Measurements from ENCODE around the gene HSBP1.

Gene HSBP1

DNA sequence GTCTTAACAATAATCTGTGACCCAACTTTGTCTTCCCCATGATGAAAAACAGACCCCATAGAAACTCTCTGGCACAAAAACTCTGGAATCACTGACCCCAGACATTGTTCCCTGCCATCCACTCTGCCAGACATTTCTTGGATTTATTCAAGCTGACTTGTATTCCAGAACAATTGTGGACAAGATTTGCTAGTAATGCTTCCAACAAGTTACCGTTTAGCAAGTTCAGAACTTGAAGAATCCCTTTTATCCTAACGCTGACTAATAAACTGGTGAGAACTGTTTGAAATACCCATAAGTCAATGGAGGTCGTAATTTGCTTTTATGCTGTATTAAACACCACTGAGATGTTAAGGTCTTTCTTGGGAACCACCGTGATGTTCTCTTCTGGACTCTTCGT, 10.5 kb downstream of the HSBP1 start:
- Histone ChIP-seq H3K27ac (ENCODE audit: low read depth, low read length) (no peak overlapping the region), H2AFZ (ENCODE audit: low read length, unreplicated experiment) (no peak overlapping the region), H3K36me3 (ENCODE audit: insufficient read depth, low read length) (no peaks in the 10 kb centered on the region), H3K27me3 (ENCODE audit: insufficient read depth, low read length) (peaks cover 35% of the 10 kb centered on the region), H3K4me3 (ENCODE audit: low read depth, low read length) (no peak overlapping the region), H3K4me1 (ENCODE audit: control insufficient read depth, insufficient read depth, low read length, unreplicated experiment) (peaks cover 12% of the 10 kb centered on the region), H3K79me2 (ENCODE audit: control insufficient read depth, insufficient read depth, low read length, unreplicated experiment) (no peaks in the 10 kb centered on the region)

GRCh38 chr16:83819361-83819760, 11.6 kb downstream of the HSBP1 start:
- Histone ChIP-seq H3K4me3 (ENCODE audit: low read depth, low read length) (no peak overlapping the region), H3K27ac (ENCODE audit: low read depth, low read length) (no peak overlapping the region), H2AFZ (ENCODE audit: low read length, unreplicated experiment) (no peak overlapping the region), H3K36me3 (ENCODE audit: insufficient read depth, low read length) (no peaks in the 10 kb centered on the region), H3K79me2 (ENCODE audit: control insufficient read depth, insufficient read depth, low read length, unreplicated experiment) (no peaks in the 10 kb centered on the region), H3K4me1 (ENCODE audit: control insufficient read depth, insufficient read depth, low read length, unreplicated experiment) (peaks cover 2% of the 10 kb centered on the region), H3K27me3 (ENCODE audit: insufficient read depth, low read length) (peaks cover 35% of the 10 kb centered on the region)

GRCh38 chr16:83826146-83826913, 18.6 kb downstream of the HSBP1 start:
- Histone ChIP-seq H3K27me3 (ENCODE audit: insufficient read depth, low read length) (no peaks in the 10 kb centered on the region), H3K36me3 (ENCODE audit: insufficient read depth, low read length) (no peaks in the 10 kb centered on the region), H3K4me3 (ENCODE audit: low read depth, low read length) (no peak overlapping the region), H2AFZ (ENCODE audit: low read length, unreplicated experiment) (no peak overlapping the region), H3K4me1 (ENCODE audit: control insufficient read depth, insufficient read depth, low read length, unreplicated experiment) (no peaks in the 10 kb centered on the region), H3K79me2 (ENCODE audit: control insufficient read depth, insufficient read depth, low read length, unreplicated experiment) (no peaks in the 10 kb centered on the region), H3K27ac (ENCODE audit: low read depth, low read length) (no peak overlapping the region)

- Histone ChIP-seq H3K27ac (ENCODE audit: low read depth, low read length) (no peak overlapping the region), H3K27me3 (ENCODE audit: insufficient read depth, low read length) (no peaks in the 10 kb centered on the region), H3K4me3 (ENCODE audit: low read depth, low read length) (no peak overlapping the region), H3K36me3 (ENCODE audit: insufficient read depth, low read length) (no peaks in the 10 kb centered on the region), H2AFZ (ENCODE audit: low read length, unreplicated experiment) (no peak overlapping the region), H3K79me2 (ENCODE audit: control insufficient read depth, insufficient read depth, low read length, unreplicated experiment) (no peaks in the 10 kb centered on the region), H3K4me1 (ENCODE audit: control insufficient read depth, insufficient read depth, low read length, unreplicated experiment) (peaks cover under 1% of the 10 kb centered on the region)
These were observed 22.5 kb downstream of the HSBP1 start for GRCh38 chr16:83830091-83830768.

GRCh38 chr16:83830769-83831455, 23.1 kb downstream of the HSBP1 start:
- Histone ChIP-seq H3K27ac (ENCODE audit: low read depth, low read length) (no peak overlapping the region), H3K4me1 (ENCODE audit: control insufficient read depth, insufficient read depth, low read length, unreplicated experiment) (peaks cover 7% of the 10 kb centered on the region), H3K27me3 (ENCODE audit: insufficient read depth, low read length) (no peaks in the 10 kb centered on the region), H3K36me3 (ENCODE audit: insufficient read depth, low read length) (no peaks in the 10 kb centered on the region), H3K79me2 (ENCODE audit: control insufficient read depth, insufficient read depth, low read length, unreplicated experiment) (no peaks in the 10 kb centered on the region), H3K4me3 (ENCODE audit: low read depth, low read length) (no peak overlapping the region), H2AFZ (ENCODE audit: low read length, unreplicated experiment) (no peak overlapping the region)

GRCh38 chr16:83831456-83831987, 23.7 kb downstream of the HSBP1 start:
- no peak overlapping the region for H2AFZ ChIP-seq (ENCODE audit: low read length, unreplicated experiment)
- H3K4me1 ChIP-seq (ENCODE audit: control insufficient read depth, insufficient read depth, low read length, unreplicated experiment): peaks cover 13% of the 10 kb centered on the region
- no peaks in the 10 kb centered on the region for H3K27me3 ChIP-seq (ENCODE audit: insufficient read depth, low read length)
- no peak overlapping the region for H3K4me3 ChIP-seq (ENCODE audit: low read depth, low read length)
- no peak overlapping the region for H3K27ac ChIP-seq (ENCODE audit: low read depth, low read length)
- H3K36me3 ChIP-seq (ENCODE audit: insufficient read depth, low read length): no peaks in the 10 kb centered on the region
- no peaks in the 10 kb centered on the region for H3K79me2 ChIP-seq (ENCODE audit: control insufficient read depth, insufficient read depth, low read length, unreplicated experiment)

DNA sequence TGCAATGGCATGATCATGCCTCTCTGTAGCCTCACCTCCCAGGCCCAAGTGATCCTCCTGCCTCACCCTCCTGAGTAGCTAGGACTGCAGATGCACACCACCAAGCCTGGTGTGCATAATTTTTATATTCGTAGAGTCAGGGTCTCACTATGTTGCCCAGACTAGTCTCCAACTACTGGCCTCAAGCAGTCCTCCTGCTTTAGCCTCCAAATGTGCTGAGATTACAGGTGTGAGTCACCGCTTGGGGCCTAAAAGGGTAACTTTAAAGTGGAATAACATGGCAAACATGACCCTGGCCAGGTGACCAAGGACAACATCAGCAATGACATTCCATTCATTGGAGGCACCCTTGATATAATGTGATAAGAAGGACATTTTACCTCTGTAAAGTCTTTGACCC, 26.1 kb downstream of the HSBP1 start:
- no peak overlapping the region for H3K4me3 ChIP-seq (ENCODE audit: low read depth, low read length)
- H3K36me3 ChIP-seq (ENCODE audit: insufficient read depth, low read length): no peaks in the 10 kb centered on the region
- H3K79me2 ChIP-seq (ENCODE audit: control insufficient read depth, insufficient read depth, low read length, unreplicated experiment): no peaks in the 10 kb centered on the region
- no peak overlapping the region for H2AFZ ChIP-seq (ENCODE audit: low read length, unreplicated experiment)
- no peak overlapping the region for H3K27ac ChIP-seq (ENCODE audit: low read depth, low read length)
- peaks cover 10% of the 10 kb centered on the region for H3K27me3 ChIP-seq (ENCODE audit: insufficient read depth, low read length)
- peaks cover 13% of the 10 kb centered on the region for H3K4me1 ChIP-seq (ENCODE audit: control insufficient read depth, insufficient read depth, low read length, unreplicated experiment)

GRCh38 chr16:83835586-83836566, 28.1 kb downstream of the HSBP1 start:
- H3K27ac ChIP-seq (ENCODE audit: low read depth, low read length): peak overlapping the region; percentile 55
- no peaks in the 10 kb centered on the region for H3K36me3 ChIP-seq (ENCODE audit: insufficient read depth, low read length)
- H3K4me1 ChIP-seq (ENCODE audit: control insufficient read depth, insufficient read depth, low read length, unreplicated experiment): peaks cover 13% of the 10 kb centered on the region
- H3K79me2 ChIP-seq (ENCODE audit: control insufficient read depth, insufficient read depth, low read length, unreplicated experiment): no peaks in the 10 kb centered on the region
- H3K27me3 ChIP-seq (ENCODE audit: insufficient read depth, low read length): peaks cover 26% of the 10 kb centered on the region
- no peak overlapping the region for H3K4me3 ChIP-seq (ENCODE audit: low read depth, low read length)
- H2AFZ ChIP-seq (ENCODE audit: low read length, unreplicated experiment): peak overlapping the region; percentile 16

DNA sequence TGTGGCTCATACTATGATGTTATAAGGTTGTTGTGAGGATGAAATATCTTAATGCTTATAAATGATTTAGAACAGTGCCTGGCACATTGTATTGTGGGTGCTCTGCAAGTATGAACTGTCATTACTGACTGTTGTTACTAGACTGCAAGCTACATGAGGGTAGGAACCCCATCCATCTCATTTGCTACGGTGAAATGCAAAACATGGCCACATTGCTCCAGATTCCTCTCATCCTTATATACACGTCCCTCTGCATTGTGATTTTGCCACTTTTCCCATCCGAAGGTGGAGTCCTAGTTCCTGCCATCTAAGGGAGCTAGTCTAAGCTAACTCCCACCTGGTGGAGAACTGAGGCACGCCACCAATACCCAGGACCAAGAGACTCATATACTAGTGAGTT, 29.8 kb downstream of the HSBP1 start:
- Histone ChIP-seq H3K4me1 (ENCODE audit: control insufficient read depth, insufficient read depth, low read length, unreplicated experiment) (peaks cover 13% of the 10 kb centered on the region), H3K27me3 (ENCODE audit: insufficient read depth, low read length) (peaks cover 26% of the 10 kb centered on the region)

DNA sequence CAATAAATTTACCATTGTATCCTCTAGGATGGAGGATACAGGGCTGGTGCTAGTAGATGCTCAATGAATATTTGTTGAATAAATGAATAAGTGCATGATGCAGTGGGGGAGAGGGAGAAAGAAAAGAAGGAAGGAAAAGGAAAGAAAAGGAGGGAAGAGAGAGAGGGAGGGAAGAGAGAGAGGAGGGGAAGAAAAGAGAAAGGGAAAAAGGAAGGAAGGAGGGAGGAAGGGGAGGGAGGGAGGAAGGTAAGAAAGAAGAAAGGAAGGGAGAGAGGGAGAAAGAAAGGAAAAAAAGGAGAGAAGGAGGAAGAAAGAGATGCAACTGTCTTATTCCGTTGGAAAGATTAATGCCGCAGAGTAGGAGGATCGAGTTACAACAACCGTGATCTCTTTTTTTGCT, 30.4 kb downstream of the HSBP1 start:
- H3K79me2 ChIP-seq (ENCODE audit: control insufficient read depth, insufficient read depth, low read length, unreplicated experiment): no peaks in the 10 kb centered on the region
- no peak overlapping the region for H2AFZ ChIP-seq (ENCODE audit: low read length, unreplicated experiment)
- H3K36me3 ChIP-seq (ENCODE audit: insufficient read depth, low read length): no peaks in the 10 kb centered on the region
- peaks cover 26% of the 10 kb centered on the region for H3K27me3 ChIP-seq (ENCODE audit: insufficient read depth, low read length)
- H3K4me3 ChIP-seq (ENCODE audit: low read depth, low read length): no peak overlapping the region
- H3K27ac ChIP-seq (ENCODE audit: low read depth, low read length): no peak overlapping the region
- peaks cover 13% of the 10 kb centered on the region for H3K4me1 ChIP-seq (ENCODE audit: control insufficient read depth, insufficient read depth, low read length, unreplicated experiment)

More for the DNA sequence above, 29.8 kb downstream of the HSBP1 start:
- Histone ChIP-seq H3K4me3 (ENCODE audit: low read depth, low read length) (no peak overlapping the region), H2AFZ (ENCODE audit: low read length, unreplicated experiment) (no peak overlapping the region), H3K79me2 (ENCODE audit: control insufficient read depth, insufficient read depth, low read length, unreplicated experiment) (no peaks in the 10 kb centered on the region), H3K36me3 (ENCODE audit: insufficient read depth, low read length) (no peaks in the 10 kb centered on the region), H3K27ac (ENCODE audit: low read depth, low read length) (no peak overlapping the region)

All from ACC112 (cell line).